Measurements from ENCODE around the gene RSPH6A. TPM values are rescaled to one million over a fixed set of nuclear protein-coding genes. Genes with fewer than 3 reads are reported as not detected.

The RSPH6A gene
- total and polyA plus RNA-seq, 2 of the 13 experiments (the other 11 are each of a cell fraction or from before 2014, with no cell fraction given): 0.07 TPM; not detected in 1

- TF ChIP-seq SRF (IDR thresholded peaks at IDR 0.05; ENCODE audit: low read depth, low read length) (no peak), ZBTB46 (CRISPR knock-in tag; IDR thresholded peaks at IDR 0.05; ENCODE audit: borderline replicate concordance) (no peak), HNF4G (IDR thresholded peaks at IDR 0.05; ENCODE audit: borderline replicate concordance, low read depth, low read length) (peak; percentile 31; the same call in 1 of the 2 replicates), HNF4G (CRISPR knock-in tag; IDR thresholded peaks at IDR 0.05; ENCODE audit: borderline replicate concordance, low read depth) (no peak), SIX4 (CRISPR knock-in tag; IDR thresholded peaks at IDR 0.05) (no peak), TCF7 (IDR thresholded peaks at IDR 0.05; ENCODE audit: low read depth) (no peak), ZNF678 (CRISPR knock-in tag; IDR thresholded peaks at IDR 0.05) (no peak), ZFP36L1 (CRISPR knock-in tag; IDR thresholded peaks at IDR 0.05) (no peak), ZNF615 (CRISPR knock-in tag; IDR thresholded peaks at IDR 0.05; ENCODE audit: borderline replicate concordance) (no peak), RFX5 (IDR thresholded peaks at IDR 0.05; ENCODE audit: low read depth, low read length) (0 out of 2 replicates have a peak, but pooled peaks have one; percentile 33), REST (IDR thresholded peaks at IDR 0.05; ENCODE audit: borderline replicate concordance in 1 of 2, low read depth in 1 of 2, low read length in 2 of 2) (peak in 1 of 2 experiments; percentile 33; a peak in 1 of 4 replicates), ZNF468 (CRISPR knock-in tag; IDR thresholded peaks at IDR 0.05) (no peak), ADNP (CRISPR knock-in tag; IDR thresholded peaks at IDR 0.05) (no peak), ZNF292 (CRISPR knock-in tag; IDR thresholded peaks at IDR 0.05; ENCODE audit: borderline replicate concordance, low read depth) (no peak)
- TF ChIP-seq, protein P1, sequence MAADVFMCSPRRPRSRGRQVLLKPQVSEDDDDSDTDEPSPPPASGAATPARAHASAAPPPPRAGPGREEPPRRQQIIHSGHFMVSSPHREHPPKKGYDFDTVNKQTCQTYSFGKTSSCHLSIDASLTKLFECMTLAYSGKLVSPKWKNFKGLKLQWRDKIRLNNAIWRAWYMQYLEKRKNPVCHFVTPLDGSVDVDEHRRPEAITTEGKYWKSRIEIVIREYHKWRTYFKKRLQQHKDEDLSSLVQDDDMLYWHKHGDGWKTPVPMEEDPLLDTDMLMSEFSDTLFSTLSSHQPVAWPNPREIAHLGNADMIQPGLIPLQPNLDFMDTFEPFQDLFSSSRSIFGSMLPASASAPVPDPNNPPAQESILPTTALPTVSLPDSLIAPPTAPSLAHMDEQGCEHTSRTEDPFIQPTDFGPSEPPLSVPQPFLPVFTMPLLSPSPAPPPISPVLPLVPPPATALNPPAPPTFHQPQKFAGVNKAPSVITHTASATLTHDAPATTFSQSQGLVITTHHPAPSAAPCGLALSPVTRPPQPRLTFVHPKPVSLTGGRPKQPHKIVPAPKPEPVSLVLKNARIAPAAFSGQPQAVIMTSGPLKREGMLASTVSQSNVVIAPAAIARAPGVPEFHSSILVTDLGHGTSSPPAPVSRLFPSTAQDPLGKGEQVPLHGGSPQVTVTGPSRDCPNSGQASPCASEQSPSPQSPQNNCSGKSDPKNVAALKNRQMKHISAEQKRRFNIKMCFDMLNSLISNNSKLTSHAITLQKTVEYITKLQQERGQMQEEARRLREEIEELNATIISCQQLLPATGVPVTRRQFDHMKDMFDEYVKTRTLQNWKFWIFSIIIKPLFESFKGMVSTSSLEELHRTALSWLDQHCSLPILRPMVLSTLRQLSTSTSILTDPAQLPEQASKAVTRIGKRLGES (CRISPR knock-in tag; IDR thresholded peaks at IDR 0.05; ENCODE audit: borderline replicate concordance): peak; percentile 64; the same call in 1 of the 2 replicates
- TF ChIP-seq, protein P2, sequence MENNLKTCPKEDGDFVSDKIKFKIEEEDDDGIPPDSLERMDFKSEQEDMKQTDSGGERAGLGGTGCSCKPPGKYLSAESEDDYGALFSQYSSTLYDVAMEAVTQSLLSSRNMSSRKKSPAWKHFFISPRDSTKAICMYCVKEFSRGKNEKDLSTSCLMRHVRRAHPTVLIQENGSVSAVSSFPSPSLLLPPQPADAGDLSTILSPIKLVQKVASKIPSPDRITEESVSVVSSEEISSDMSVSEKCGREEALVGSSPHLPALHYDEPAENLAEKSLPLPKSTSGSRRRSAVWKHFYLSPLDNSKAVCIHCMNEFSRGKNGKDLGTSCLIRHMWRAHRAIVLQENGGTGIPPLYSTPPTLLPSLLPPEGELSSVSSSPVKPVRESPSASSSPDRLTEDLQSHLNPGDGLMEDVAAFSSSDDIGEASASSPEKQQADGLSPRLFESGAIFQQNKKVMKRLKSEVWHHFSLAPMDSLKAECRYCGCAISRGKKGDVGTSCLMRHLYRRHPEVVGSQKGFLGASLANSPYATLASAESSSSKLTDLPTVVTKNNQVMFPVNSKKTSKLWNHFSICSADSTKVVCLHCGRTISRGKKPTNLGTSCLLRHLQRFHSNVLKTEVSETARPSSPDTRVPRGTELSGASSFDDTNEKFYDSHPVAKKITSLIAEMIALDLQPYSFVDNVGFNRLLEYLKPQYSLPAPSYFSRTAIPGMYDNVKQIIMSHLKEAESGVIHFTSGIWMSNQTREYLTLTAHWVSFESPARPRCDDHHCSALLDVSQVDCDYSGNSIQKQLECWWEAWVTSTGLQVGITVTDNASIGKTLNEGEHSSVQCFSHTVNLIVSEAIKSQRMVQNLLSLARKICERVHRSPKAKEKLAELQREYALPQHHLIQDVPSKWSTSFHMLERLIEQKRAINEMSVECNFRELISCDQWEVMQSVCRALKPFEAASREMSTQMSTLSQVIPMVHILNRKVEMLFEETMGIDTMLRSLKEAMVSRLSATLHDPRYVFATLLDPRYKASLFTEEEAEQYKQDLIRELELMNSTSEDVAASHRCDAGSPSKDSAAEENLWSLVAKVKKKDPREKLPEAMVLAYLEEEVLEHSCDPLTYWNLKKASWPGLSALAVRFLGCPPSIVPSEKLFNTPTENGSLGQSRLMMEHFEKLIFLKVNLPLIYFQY (CRISPR knock-in tag; IDR thresholded peaks at IDR 0.05; ENCODE audit: borderline replicate concordance): no peak; the same call in 1 of the 2 replicates
Observed at GRCh38 chr19:45768984-45769782, 45.9 kb downstream of the RSPH6A start, which contains the start of gene SIX5 (continued).

Data from HepG2 (cell line).